SU-DHL-6 (cell line): ENCODE data around the gene MCCC2.

ENCODE experiments used
- CTCF ChIP-seq: fragments of 200-600 bp; sonication (generic); IDR thresholded peaks from one replicate; pipeline ENCODE4 v1.5.1; 2017; ENCODE audit warnings: antibody characterized with exemption, mild to moderate bottlenecking, low read length, moderate library complexity; ENCODE audit not compliant: insufficient read depth, poor library complexity, severe bottlenecking
- EZH2phosphoT487 ChIP-seq: fragments of 200-600 bp; sonication (generic), shearing (Covaris generic); conservative IDR thresholded peaks from 2 replicates; pipeline ENCODE4 v1.6.1; 2018; ENCODE audit warnings: mild to moderate bottlenecking, antibody characterized with exemption, low read length, moderate library complexity, mixed read lengths

- TF ChIP-seq CTCF = no peak
- no peak for TF ChIP-seq EZH2phosphoT487
Observed at GRCh38 chr5:71684309-71684708, 97.2 kb downstream of the MCCC2 start.
